Measurements from ENCODE around the gene AMHR2.
"Not testable (repeated sequence)": the region's sequence is repeated elsewhere in the genome, so short reads cannot be mapped to it uniquely, and the experiment has no call there.

AMHR2 gene

GRCh38 chr12:53415752-53416389 is 7.8 kb upstream of the AMHR2 start:
- DNase-seq, result not testable (repeated sequence)

GRCh38 chr12:53417291-53417816 is 6.3 kb upstream of the AMHR2 start:
- not testable (repeated sequence) for DNase-seq

- no peak for DNase-seq
Measured at GRCh38 chr12:53418221-53418620, 5.4 kb upstream of the AMHR2 start.

GRCh38 chr12:53419756-53420155 is 3.9 kb upstream of the AMHR2 start:
- no peak for DNase-seq

GRCh38 chr12:53422247-53422646 is 1.4 kb upstream of the AMHR2 start:
- DNase-seq, result not testable (repeated sequence)

- no peak for DNase-seq
Measured at GRCh38 chr12:53424626-53425514, 1.2 kb downstream of the AMHR2 start.

- peak; percentile 61 for DNase-seq
Measured at GRCh38 chr12:53425515-53426150, 2.0 kb downstream of the AMHR2 start.

- peak; percentile 85 for DNase-seq
Measured at GRCh38 chr12:53427905-53428594, 4.4 kb downstream of the AMHR2 start.

- DNase-seq, result no peak
Measured at GRCh38 chr12:53428741-53429140, 5.1 kb downstream of the AMHR2 start.

GRCh38 chr12:53430116-53430515 is 6.5 kb downstream of the AMHR2 start:
- no peak for DNase-seq

- DNase-seq, result no peak
Measured at GRCh38 chr12:53431187-53431586, 7.5 kb downstream of the AMHR2 start.

GRCh38 chr12:53435326-53435725 is 11.7 kb downstream of the AMHR2 start:
- DNase-seq, result not testable (repeated sequence)

- DNase-seq, result not testable (repeated sequence)
Measured at GRCh38 chr12:53439582-53439981, 15.9 kb downstream of the AMHR2 start.

- peak; percentile 100 for DNase-seq
Measured at GRCh38 chr12:53441040-53441833, 17.6 kb downstream of the AMHR2 start, which contains the start of gene PRR13. Gene PRR13, plus strand, starts transcription at chr12:53441734. Its CDS starts 981 bp downstream, at chr12:53442715.

- DNase-seq, result no peak
Measured at GRCh38 chr12:53443955-53444354, 20.3 kb downstream of the AMHR2 start.

- not testable (repeated sequence) for DNase-seq
Measured at GRCh38 chr12:53444593-53445325, 21.1 kb downstream of the AMHR2 start.

GRCh38 chr12:53450936-53451335 is 27.3 kb downstream of the AMHR2 start:
- no peak for DNase-seq

GRCh38 chr12:53451661-53452158 is 28.1 kb downstream of the AMHR2 start, which contains the start of gene PCBP2:
Gene PCBP2, plus strand, starts transcription at chr12:53452102. Its CDS starts 2,699 bp downstream, at chr12:53454801.
- peak; percentile 100 for DNase-seq

- peak; percentile 88 for DNase-seq
Measured at GRCh38 chr12:53452159-53453077, 28.8 kb downstream of the AMHR2 start.

All from islet precursor cell (in vitro differentiated cells).